Subcutaneous adipose tissue (tissue), 4 donors: ENCODE results near the gene COG1. TPM values are rescaled to one million over a fixed set of nuclear protein-coding genes. Genes with fewer than 3 reads are reported as not detected.

Experiments
- CTCF ChIP-seq: fragments of 450-650 bp; IDR thresholded peaks from one replicate; pipeline ENCODE4 v1.5.1; 2016; ENCODE audit warnings: low read depth, mild to moderate bottlenecking, control low read depth, antibody characterized with exemption, moderate library complexity
- total RNA-seq, 4 donors: library from RNA; depleted of rRNA; stranded (reverse); fragments of >200 nt; gene quantifications; one replicate each; pipeline ENCODE4 v1.1.0, GENCODE V29; 2016

COG1 gene
- total RNA-seq, 4 donors from 2014 or later: 22.1 to 36.8 (median 29.5) TPM

- TF ChIP-seq CTCF: no peak
Observed at GRCh38 chr17:73255671-73256181, 62.9 kb downstream of the COG1 start.

- TF ChIP-seq CTCF: no peak
Observed at GRCh38 chr17:73256220-73256619, 63.4 kb downstream of the COG1 start.

DNA sequence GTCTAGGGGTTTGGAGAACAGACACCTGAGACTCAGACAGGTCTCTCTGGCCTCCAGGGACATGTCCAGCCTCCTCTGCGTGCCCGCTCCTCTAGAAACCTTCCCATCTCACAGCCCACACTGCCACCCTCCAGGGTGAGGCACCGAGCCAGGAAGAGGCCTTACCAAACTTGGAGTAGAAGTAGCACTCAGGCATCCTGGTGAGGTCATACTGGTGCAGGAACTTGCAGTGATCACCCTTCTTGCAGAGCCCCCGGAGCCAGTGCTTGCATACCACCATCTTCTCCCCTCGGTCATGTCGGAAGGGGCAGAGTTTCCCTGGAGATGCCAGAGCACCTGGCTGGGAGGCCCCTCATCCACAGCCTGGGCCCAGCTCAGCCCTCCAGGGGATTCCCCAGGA is 64.7 kb downstream of the COG1 start:
- TF ChIP-seq CTCF: no peak

Other genes with a start within 250 kb of the COG1 start
- gene SLC39A11, start 100.4 kb upstream of the COG1 start, total RNA-seq: 10 to 100 TPM; 36.6 to 75.0 (median 40.2) TPM
- 1 to 10 TPM; 1.9 to 4.4 (median 3.3) TPM for gene SSTR2, start 28.0 kb upstream of the COG1 start, total RNA-seq
- not detected for gene CPSF4L, start 68.8 kb downstream of the COG1 start, total RNA-seq
- 100 to 1,000 TPM in 1 of 4 donors, 10 to 100 TPM in 3; 39.9 to 200 (median 75.4) TPM for gene CDC42EP4, start 118.9 kb downstream of the COG1 start, total RNA-seq